Endothelial cell of umbilical vein (primary cell): Measurements from ENCODE around the gene CLEC18A.
"Not testable (repeated sequence)": the region's sequence is repeated elsewhere in the genome, so short reads cannot be mapped to it uniquely, and the experiment has no call there.

Experiments
- CTCF ChIP-seq, 2 donors: IDR thresholded peaks; 1 replicate in 1 of 2; 2 replicates in 1 of 2; pipeline ENCODE4 v1.5.1; 2011; ENCODE audit warnings: low read length in 2 of 2, mild to moderate bottlenecking in 2 of 2, moderate library complexity in 2 of 2, control low read depth in 1 of 2, inconsistent platforms in 1 of 2, low read depth in 1 of 2; ENCODE audit not compliant: insufficient read depth in 1 of 2; ENCODE audit errors: extremely low read depth in 1 of 2
- EZH2 ChIP-seq: IDR thresholded peaks from 2 replicates; pipeline ENCODE4 v1.6.1; 2012; ENCODE audit warnings: borderline replicate concordance, low read depth, mild to moderate bottlenecking, moderate library complexity, low read length, inconsistent platforms; ENCODE audit not compliant: severe bottlenecking
- MAX ChIP-seq: IDR thresholded peaks from 2 replicates; pipeline ENCODE4 v1.6.1; 2011; ENCODE audit not compliant: insufficient read depth, insufficient read length
- POLR2A ChIP-seq: IDR thresholded peaks from 2 replicates; pipeline ENCODE4 v1.6.1; 2012; ENCODE audit warnings: low read depth, mild to moderate bottlenecking, control low read depth, low read length

- not testable (repeated sequence) for TF ChIP-seq POLR2A; CTCF (IDR thresholded peaks at IDR 0.05; ENCODE audit: extremely low read depth in 1 of 2, insufficient read depth in 1 of 2, low read depth in 1 of 2, low read length in 2 of 2); EZH2; MAX
Measured at GRCh38 chr16:70012354-70012753, 61.2 kb downstream of the CLEC18A start.
